ENCODE results near the gene ALKBH3. TPM values are rescaled to one million over a fixed set of nuclear protein-coding genes. Genes with fewer than 3 reads are reported as not detected.

ALKBH3 gene
- total and polyA plus RNA-seq, 12 donors = 19.7 to 45.3 (median 31.5) TPM

GRCh38 chr11:43895601-43896000, 15.0 kb downstream of the ALKBH3 start:
- H3K27me3 ChIP-seq = no peaks in the 10 kb centered on the region
- peaks cover 0 to 80% of the 10 kb centered on the region in 2 donors for H3K36me3 ChIP-seq (replicated peaks in 1 of 2)
- no peaks in the 10 kb centered on the region for H3K9me3 ChIP-seq (replicated peaks in 1 of 3)
- 96 to 99% (median 96%) methylated on average over 2 of the region's 2 CpGs for WGBS, 4 donors
- no peak overlapping the region for H3K27ac ChIP-seq
- intact Hi-C loops (cut with DNase I) = loop anchor here in 1 of 2 donors (5.0 kb wide), 1 partner anchor 142 kb away; no protein-coding TSS in a partner anchor
- H3K4me3 ChIP-seq = no peak overlapping the region
- no peaks in the 10 kb centered on the region for H3K4me1 ChIP-seq (replicated peaks in 1 of 2)
- TF ChIP-seq CTCF (IDR thresholded peaks at IDR 0.05) = no peak
- no peak for TF ChIP-seq POLR2A (IDR thresholded peaks at IDR 0.05)
- no peak for DNase-seq

GRCh38 chr11:43898574-43898973, 17.9 kb downstream of the ALKBH3 start:
- peaks cover 0 to 72% of the 10 kb centered on the region in 2 donors for H3K36me3 ChIP-seq (replicated peaks in 1 of 2)
- no peaks in the 10 kb centered on the region for H3K4me1 ChIP-seq (replicated peaks in 1 of 2)
- no peak overlapping the region for H3K4me3 ChIP-seq
- intact Hi-C loops (cut with DNase I) = loop anchor here in 1 of 2 donors (5.0 kb wide), 1 partner anchor 139 kb away; no protein-coding TSS in a partner anchor
- no peak for TF ChIP-seq POLR2A (IDR thresholded peaks at IDR 0.05)
- no peak for TF ChIP-seq CTCF (IDR thresholded peaks at IDR 0.05)
- 76 to 93% (median 86%) methylated on average over 7 of the region's 7 CpGs for WGBS, 4 donors
- no peaks in the 10 kb centered on the region for H3K27me3 ChIP-seq
- DNase-seq = no peak
- H3K27ac ChIP-seq = no peak overlapping the region
- H3K9me3 ChIP-seq (replicated peaks in 1 of 3) = no peaks in the 10 kb centered on the region

DNA sequence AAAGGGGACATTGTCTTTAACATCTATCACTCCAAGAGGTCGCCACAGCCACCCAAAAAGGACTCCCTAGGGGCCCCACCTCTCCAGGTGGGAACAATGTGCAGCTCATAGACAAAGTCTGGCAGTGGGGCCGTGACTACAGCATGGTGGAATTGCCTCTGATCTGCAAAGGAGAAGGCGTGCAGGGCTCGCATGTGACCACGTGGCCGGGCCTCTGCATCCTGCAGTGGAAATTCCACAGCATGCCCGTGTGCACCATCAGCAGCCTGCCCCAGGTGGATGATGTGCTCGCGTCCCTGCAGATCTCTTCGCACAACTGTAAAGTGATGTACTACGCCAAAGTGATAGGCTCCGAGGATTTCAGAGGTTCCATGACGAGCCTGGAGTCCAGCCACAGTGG, 18.5 kb downstream of the ALKBH3 start:
- DNase-seq = no peak
- intact Hi-C loops (cut with DNase I) = loop anchor here in 1 of 2 donors (5.0 kb wide), 1 partner anchor 138 kb away; no protein-coding TSS in a partner anchor
- 62 to 89% (median 88%) methylated on average over 4 to 13 of the region's 13 CpGs for WGBS, 4 donors
- no peaks in the 10 kb centered on the region for H3K9me3 ChIP-seq (replicated peaks in 1 of 3)
- peaks cover 0 to under 1% of the 10 kb centered on the region in 2 donors for H3K4me1 ChIP-seq (replicated peaks in 1 of 2)
- no peak overlapping the region for H3K27ac ChIP-seq
- peaks cover 0 to 71% of the 10 kb centered on the region in 2 donors for H3K36me3 ChIP-seq (replicated peaks in 1 of 2)
- no peak overlapping the region for H3K4me3 ChIP-seq
- no peak for TF ChIP-seq CTCF (IDR thresholded peaks at IDR 0.05)
- no peak for TF ChIP-seq POLR2A (IDR thresholded peaks at IDR 0.05)
- no peaks in the 10 kb centered on the region for H3K27me3 ChIP-seq

- WGBS, 4 donors = 80 to 95% (median 93%) methylated on average over 4 of the region's 4 CpGs
- no peak for DNase-seq
- Histone ChIP-seq H3K9me3 (replicated peaks in 1 of 3) (no peaks in the 10 kb centered on the region), H3K4me1 (replicated peaks in 1 of 2) (peaks cover 0 to 21% of the 10 kb centered on the region in 2 donors), H3K36me3 (replicated peaks in 1 of 2) (peaks cover 0 to 60% of the 10 kb centered on the region in 2 donors), H3K4me3 (no peak overlapping the region), H3K27ac (no peak overlapping the region), H3K27me3 (no peaks in the 10 kb centered on the region)
- intact Hi-C loops (cut with DNase I) = no loop called here
- TF ChIP-seq POLR2A (IDR thresholded peaks at IDR 0.05) (no peak), CTCF (IDR thresholded peaks at IDR 0.05) (no peak)
Measured at GRCh38 chr11:43901551-43901950, 20.9 kb downstream of the ALKBH3 start.
